ENCODE measurements around the gene MINK1.

MINK1 gene

GRCh38 chr17:4944163-4944553 lies 111.0 kb downstream of the MINK1 start:
- peak; percentile 48 for TF ChIP-seq ZNF600 (tag by site-specific recombination; IDR thresholded peaks at IDR 0.05)
- TF ChIP-seq ZNF626 (tag by site-specific recombination; IDR thresholded peaks at IDR 0.05): no peak
- TF ChIP-seq MYNN (tag by site-specific recombination; IDR thresholded peaks at IDR 0.05; ENCODE audit: borderline replicate concordance): no peak
- TF ChIP-seq PATZ1 (tag by site-specific recombination; IDR thresholded peaks at IDR 0.05): peak; percentile 51
- TF ChIP-seq ZNF202 (tag by site-specific recombination; IDR thresholded peaks at IDR 0.05; ENCODE audit: borderline replicate concordance): no peak
- 0 out of 2 replicates have a peak, but pooled peaks have one; percentile 6 for TF ChIP-seq ZNF10 (tag by site-specific recombination; IDR thresholded peaks at IDR 0.05)
- no peak for TF ChIP-seq HOXD13 (CRISPR knock-in tag; IDR thresholded peaks at IDR 0.05; ENCODE audit: borderline replicate concordance)
- no peak for TF ChIP-seq ZNF112 (tag by site-specific recombination; IDR thresholded peaks at IDR 0.05)
- TF ChIP-seq CTCF (tag by site-specific recombination; IDR thresholded peaks at IDR 0.05): no peak
- no peak for TF ChIP-seq ZNF280D (tag by site-specific recombination; IDR thresholded peaks at IDR 0.05)
- peak; percentile 56 for TF ChIP-seq SP2 (tag by site-specific recombination; IDR thresholded peaks at IDR 0.05)
- no peak for TF ChIP-seq KLF7 (tag by site-specific recombination; IDR thresholded peaks at IDR 0.05; ENCODE audit: borderline replicate concordance)
- TF ChIP-seq SP3 (tag by site-specific recombination; IDR thresholded peaks at IDR 0.05): peak; percentile 46; the same call in 1 of the 2 replicates
- peak; percentile 55 for TF ChIP-seq KLF1 (tag by site-specific recombination; IDR thresholded peaks at IDR 0.05)
- TF ChIP-seq ZNF394 (tag by site-specific recombination; IDR thresholded peaks at IDR 0.05; ENCODE audit: borderline replicate concordance): no peak
- TF ChIP-seq ZNF623 (tag by site-specific recombination; IDR thresholded peaks at IDR 0.05): peak; percentile 87
- TF ChIP-seq ZBTB11 (tag by site-specific recombination; conservative IDR thresholded peaks at IDR 0.05; ENCODE audit: low read depth): no peak
- peak; percentile 24; the same call in 1 of the 2 replicates for TF ChIP-seq ZBTB8A (tag by site-specific recombination; IDR thresholded peaks at IDR 0.05)
- no peak for TF ChIP-seq ZSCAN16 (tag by site-specific recombination; IDR thresholded peaks at IDR 0.05)
- no peak for TF ChIP-seq ZBTB48 (tag by site-specific recombination; IDR thresholded peaks at IDR 0.05)
- no peak for TF ChIP-seq ZNF830 (tag by site-specific recombination; IDR thresholded peaks at IDR 0.05; ENCODE audit: low read depth)
- TF ChIP-seq WT1 (tag by site-specific recombination; IDR thresholded peaks at IDR 0.05): peak; percentile 53; the same call in 1 of the 2 replicates
- peak; percentile 47; the same call in 1 of the 2 replicates for TF ChIP-seq KLF8 (tag by site-specific recombination; IDR thresholded peaks at IDR 0.05)
- Histone ChIP-seq H3K4me1 (ENCODE audit: control insufficient read depth, insufficient read depth, low read length) (peaks cover 19% of the 10 kb centered on the region), H3K27ac (ENCODE audit: extremely low read depth, low read depth, low read length) (peak overlapping the region; percentile 99), H3K9me3 (ENCODE audit: control insufficient read depth, insufficient read depth, low read depth, low read length) (no peaks in the 10 kb centered on the region), H3K36me3 (ENCODE audit: control insufficient read depth in 2 of 2, insufficient read depth in 1 of 2, low read length in 2 of 2) (peaks cover 38 to 60% of the 10 kb centered on the region in 2 experiments), H3K4me3 (ENCODE audit: low read depth, low read length) (no peak overlapping the region)
- ChIA-PET CTCF (interaction anchor here (0.6 to 1.2 kb wide), 3 partner anchors 23 to 44 kb away, joined by 3 to 7 read pairs (median 4); partner anchors contain the start of gene CAMTA2), POLR2A (interaction anchor here (0.7 to 17.9 kb wide), 3 partner anchors 12 to 145 kb away, joined by 3 to 358 read pairs (median 8); partner anchors contain the start of genes GP1BA and SPAG7)
